ENCODE measurements around the gene ADAM22.

DNA sequence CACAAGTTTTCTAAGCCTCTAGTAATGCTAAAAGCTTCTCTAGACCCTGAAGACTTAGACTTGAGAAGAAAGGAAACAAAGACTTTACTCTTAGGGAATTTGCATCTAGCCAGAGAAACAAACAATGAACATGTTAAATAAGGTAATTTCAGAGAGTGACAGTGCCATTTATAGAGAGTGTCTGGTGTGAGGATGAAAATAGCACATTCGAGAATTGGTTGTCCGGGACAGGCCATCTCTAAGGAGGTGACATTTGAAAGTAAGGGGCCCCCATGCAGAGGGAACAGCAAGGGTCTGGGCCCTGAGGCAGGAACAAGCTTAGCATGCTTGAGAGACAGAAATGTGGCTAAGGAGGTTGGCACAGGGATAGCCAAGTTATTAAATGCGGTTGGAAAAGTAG, 48.1 kb downstream of the ADAM22 start:
- TF ChIP-seq EZH2phosphoT487 (IDR thresholded peaks at IDR 0.05; ENCODE audit: low read length) (no peak), CTCF (IDR thresholded peaks at IDR 0.05; ENCODE audit: low read length) (no peak)
